Retinal pigment epithelial cell (primary cell): Measurements from ENCODE around the gene VAV3.

ENCODE experiments used
- DNase-seq: peaks from one replicate; pipeline ENCODE4 v3.0.0-alpha.2; 2010; ENCODE audit warnings: low read depth
- H3K4me3 ChIP-seq: 2 replicates; pipeline ENCODE4 v1.5.1; 2011; ENCODE audit warnings: mild to moderate bottlenecking, low read length, control low read depth, moderate library complexity
- TF ChIP-seq, protein P1 (sequence below): conservative IDR thresholded peaks from 2 replicates; pipeline ENCODE4 v1.5.1; 2011; ENCODE audit warnings: low read depth, low read length, control low read depth, inconsistent platforms

The VAV3 gene

DNA sequence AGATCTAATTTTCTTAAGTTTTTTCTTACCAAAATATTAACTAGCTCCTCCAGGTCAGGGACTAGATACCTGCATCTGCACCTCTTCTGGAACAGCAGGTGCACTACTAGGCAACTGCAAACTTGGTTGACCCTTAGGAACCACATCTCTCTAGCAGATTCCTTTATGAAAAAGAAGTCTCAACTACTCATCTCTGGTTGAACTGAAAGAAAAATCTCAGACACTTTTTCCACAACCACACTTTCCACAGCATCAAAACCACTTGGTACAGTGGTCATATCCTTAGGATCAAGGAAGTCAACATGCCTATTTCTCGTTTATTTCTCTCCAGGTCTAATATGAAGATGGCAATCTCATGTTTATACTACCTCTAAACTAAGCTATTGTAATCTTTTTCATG, 52.3 kb downstream of the VAV3 start:
- TF ChIP-seq, protein P1, sequence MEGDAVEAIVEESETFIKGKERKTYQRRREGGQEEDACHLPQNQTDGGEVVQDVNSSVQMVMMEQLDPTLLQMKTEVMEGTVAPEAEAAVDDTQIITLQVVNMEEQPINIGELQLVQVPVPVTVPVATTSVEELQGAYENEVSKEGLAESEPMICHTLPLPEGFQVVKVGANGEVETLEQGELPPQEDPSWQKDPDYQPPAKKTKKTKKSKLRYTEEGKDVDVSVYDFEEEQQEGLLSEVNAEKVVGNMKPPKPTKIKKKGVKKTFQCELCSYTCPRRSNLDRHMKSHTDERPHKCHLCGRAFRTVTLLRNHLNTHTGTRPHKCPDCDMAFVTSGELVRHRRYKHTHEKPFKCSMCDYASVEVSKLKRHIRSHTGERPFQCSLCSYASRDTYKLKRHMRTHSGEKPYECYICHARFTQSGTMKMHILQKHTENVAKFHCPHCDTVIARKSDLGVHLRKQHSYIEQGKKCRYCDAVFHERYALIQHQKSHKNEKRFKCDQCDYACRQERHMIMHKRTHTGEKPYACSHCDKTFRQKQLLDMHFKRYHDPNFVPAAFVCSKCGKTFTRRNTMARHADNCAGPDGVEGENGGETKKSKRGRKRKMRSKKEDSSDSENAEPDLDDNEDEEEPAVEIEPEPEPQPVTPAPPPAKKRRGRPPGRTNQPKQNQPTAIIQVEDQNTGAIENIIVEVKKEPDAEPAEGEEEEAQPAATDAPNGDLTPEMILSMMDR, result no peak
- H3K4me3 ChIP-seq, result no peak overlapping the region
- no peak for DNase-seq

DNA sequence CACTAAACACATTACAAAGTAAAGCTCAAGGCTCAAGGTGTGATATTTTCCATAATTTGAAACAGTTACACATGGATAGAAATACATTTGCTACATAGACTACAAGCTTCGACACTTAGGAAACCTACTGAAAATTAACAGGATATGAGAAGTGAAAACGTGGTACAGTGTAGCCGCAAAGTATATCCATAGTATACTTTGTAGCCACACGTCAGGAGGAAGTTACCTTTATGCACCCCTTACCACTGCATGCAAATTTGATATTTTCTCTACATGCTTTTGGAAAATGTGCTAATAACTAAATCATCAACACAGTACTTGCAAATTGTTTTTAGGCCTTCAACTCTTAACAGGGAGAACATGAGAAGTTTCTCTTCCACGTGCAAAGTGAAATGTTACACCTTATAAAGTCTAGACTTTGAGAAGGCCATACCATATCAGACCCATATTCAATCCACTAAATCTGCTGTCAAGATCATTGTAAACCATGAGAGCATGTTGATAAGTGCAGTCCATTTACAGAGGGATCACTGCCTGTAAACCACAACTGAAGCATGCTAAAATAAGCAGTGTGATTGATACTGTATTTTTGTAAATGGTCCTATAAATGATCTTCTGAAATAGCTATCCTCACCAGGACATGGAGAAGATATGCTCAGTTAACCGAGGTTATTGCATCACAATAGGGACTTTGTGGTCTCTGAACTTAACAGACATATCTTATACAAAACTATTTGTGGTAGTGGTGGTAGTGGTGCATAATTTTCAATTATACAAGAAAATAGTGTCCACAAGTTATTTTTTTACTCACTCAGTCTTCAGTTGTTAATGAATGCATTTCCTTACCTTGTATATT, 64.7 kb downstream of the VAV3 start:
- TF ChIP-seq, protein P1, result no peak
- no peak for DNase-seq
- H3K4me3 ChIP-seq, result no peak overlapping the region

DNA sequence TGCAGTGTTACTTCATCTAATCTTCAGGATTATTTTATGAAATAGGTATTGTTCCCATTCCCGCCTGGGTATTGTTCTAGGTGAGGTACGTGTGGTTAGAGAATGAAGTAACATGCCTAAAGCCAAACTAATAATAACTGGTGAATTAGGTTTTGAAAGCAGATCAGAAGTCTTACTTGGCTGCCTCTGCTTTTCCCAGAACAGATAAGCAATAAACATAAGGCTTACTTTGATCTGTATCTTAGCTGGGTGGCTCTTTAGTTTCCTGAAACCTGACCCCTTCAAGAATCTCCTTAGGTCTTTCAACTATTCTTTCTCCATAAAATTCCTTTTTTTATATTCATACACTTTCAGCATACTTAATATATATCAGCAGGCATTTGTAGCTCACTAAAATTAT, 65.3 kb downstream of the VAV3 start:
- DNase-seq, result no peak
- TF ChIP-seq, protein P1, result no peak
- no peak overlapping the region for H3K4me3 ChIP-seq

DNA sequence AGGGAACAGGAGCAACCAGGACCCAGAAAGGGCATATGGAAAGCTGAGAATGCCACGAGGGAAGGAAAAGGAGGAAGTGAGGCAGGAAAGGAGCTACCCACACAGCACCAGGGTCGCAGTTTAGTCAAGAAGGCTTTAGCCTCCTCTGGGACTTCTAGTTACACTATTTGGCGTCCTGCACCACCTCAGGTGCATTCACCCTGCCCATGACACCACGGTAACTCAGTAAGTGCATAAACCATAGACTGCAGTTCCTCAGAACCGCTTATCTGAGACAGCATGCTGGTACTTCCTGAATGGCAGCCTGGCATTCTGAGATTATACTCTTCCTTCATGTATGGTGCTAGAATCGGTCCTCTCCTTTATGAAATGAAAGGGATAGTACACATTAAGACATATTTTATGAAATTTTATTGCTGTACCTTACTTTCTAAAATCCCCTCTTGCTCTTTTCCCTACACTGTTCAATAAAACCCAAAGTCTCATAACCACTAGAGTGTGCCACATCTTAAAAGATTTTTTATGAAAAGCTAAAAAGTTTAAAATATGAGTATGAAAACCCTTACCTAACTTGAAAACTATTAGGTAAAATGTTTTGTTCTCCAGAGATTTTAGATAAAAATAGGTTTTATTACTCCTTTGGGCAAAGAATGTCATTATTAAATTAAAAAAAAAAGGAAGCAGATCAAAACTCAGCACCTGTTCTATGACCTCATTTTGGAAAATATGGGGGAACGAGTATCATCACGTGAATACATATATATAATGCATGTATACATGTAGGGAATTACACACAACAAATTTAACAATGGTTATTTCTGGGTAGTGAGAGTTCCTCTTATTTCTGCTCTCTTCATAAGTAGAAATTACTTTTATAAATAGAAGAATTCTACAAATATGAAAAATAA, 67.3 kb downstream of the VAV3 start:
- no peak for DNase-seq
- H3K4me3 ChIP-seq, result no peak overlapping the region
- TF ChIP-seq, protein P1, result no peak

DNA sequence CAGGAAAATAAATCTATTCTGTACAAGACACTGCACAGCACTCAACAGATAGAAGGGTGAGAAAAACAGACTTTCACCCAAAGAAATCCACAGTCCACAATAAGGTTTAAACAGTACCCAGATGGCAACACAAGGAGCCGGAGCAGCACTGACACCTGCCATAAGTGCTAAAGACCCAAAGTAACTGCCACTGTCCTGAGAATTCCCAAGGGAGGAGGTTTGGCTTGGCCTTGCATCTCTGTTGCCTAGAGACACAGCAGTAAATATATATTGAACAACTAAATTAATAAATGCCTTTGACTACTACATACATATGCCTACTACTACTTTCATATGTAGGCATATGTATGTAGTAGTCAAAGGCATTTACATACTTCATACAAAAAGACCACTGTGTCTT, 68.0 kb downstream of the VAV3 start:
- H3K4me3 ChIP-seq, result no peak overlapping the region
- TF ChIP-seq, protein P1, result no peak
- DNase-seq, result no peak

DNA sequence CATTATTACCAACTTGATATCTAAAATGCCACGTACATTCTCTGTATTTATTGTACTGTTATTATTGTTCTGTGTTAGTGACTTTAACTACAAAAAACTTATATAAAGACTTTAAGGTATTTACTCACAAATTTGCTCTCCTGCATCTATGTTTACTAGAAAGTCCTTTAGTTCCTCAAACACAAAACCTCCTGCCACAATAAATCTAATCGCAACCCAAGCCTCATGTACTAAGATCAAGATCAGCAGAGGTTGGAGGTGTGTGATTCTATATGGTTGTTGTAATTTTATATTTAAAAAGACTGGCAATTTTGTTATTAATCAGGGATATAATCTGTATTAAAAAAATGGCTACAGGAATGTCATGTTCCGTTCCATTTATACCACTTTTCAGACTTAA, 68.6 kb downstream of the VAV3 start:
- DNase-seq, result no peak
- TF ChIP-seq, protein P1, result no peak
- H3K4me3 ChIP-seq, result no peak overlapping the region
